Esophagus squamous epithelium (tissue), 5 donors: ENCODE data around the gene NHLH1. TPM values are rescaled to one million over a fixed set of nuclear protein-coding genes. Genes with fewer than 3 reads are reported as not detected.
A peak's percentile ranks its signal among the peaks of the same experiment; 100 is the strongest.

Source experiments
- DNase-seq: peaks from one replicate; lab custom pipeline; 2025; lab: John Stamatoyannopoulos, UW
- H3K27ac ChIP-seq, 4 donors: fragments of 200-600 bp; sonication (generic); one replicate each; pipeline ENCODE4 v1.5.1; 2016 to 2019; ENCODE audit warnings: mild to moderate bottlenecking in 1 of 4
- H3K27me3 ChIP-seq, 4 donors: fragments of 200-600 bp; sonication (generic); 1 replicate in 3 of 4; 2 replicates in 1 of 4; pipeline versions ENCODE4 v1.5.1 to v1.6.0; 2017 to 2021; ENCODE audit warnings: antibody characterized with exemption in 1 of 4
- H3K36me3 ChIP-seq, 3 donors: fragments of 200-600 bp; sonication (generic); one replicate each; pipeline ENCODE4 v1.5.1; 2016 to 2019
- H3K4me1 ChIP-seq, 3 donors: fragments of 200-600 bp; sonication (generic); one replicate each; pipeline ENCODE4 v1.5.1; 2017 to 2019
- H3K4me3 ChIP-seq, 4 donors: fragments of 200-600 bp; sonication (generic); 1 replicate in 3 of 4; 2 replicates in 1 of 4; pipeline ENCODE4 v1.5.1; 2016 to 2019; ENCODE audit warnings: mild to moderate bottlenecking in 2 of 4, moderate library complexity in 1 of 4
- H3K9me3 ChIP-seq, 3 donors: fragments of 200-600 bp; sonication (generic); one replicate each; pipeline ENCODE4 v1.5.1; 2016 to 2019
- CTCF ChIP-seq, 6 experiments: fragments of 450-650 bp in 4 of 6; fragments of 200-600 bp in 2 of 6; sonication (generic) in 2 of 6; IDR thresholded peaks; one replicate each; pipeline ENCODE4 v1.5.1; 2016 to 2019; ENCODE audit warnings: antibody characterized with exemption in 6 of 6, mild to moderate bottlenecking in 4 of 6, moderate library complexity in 4 of 6
- POLR2A ChIP-seq, 4 donors: fragments of 450-650 bp; IDR thresholded peaks; one replicate each; pipeline ENCODE4 v1.6.1; 2017; ENCODE audit warnings: antibody characterized with exemption in 4 of 4, mild to moderate bottlenecking in 4 of 4, moderate library complexity in 3 of 4
- WGBS, 2 donors: methylation state at CpG; one replicate each; pipeline ENCODE4 v1.1.5; 2018; 5-methylcytosine and 5-hydroxymethylcytosine counted together
- intact Hi-C: fragments of 100-400 bp; cut with DNase I; formaldehyde crosslinking; loops from one replicate; pipeline ENCODE4 v1.15.0; 2022
- total RNA-seq, 4 donors: library from RNA; depleted of rRNA; stranded (reverse); fragments of >200 nt; gene quantifications; one replicate each; pipeline ENCODE4 v1.1.0, GENCODE V29; 2016
- donor health status: DM: yes; HTN: yes; CAD: no.

Gene NHLH1
- total RNA-seq, 4 donors from 2014 or later, result 0.19 TPM; not detected in 3

- no peak for TF ChIP-seq POLR2A (IDR thresholded peaks at IDR 0.05)
- no peak for TF ChIP-seq CTCF (IDR thresholded peaks at IDR 0.05)
- Histone ChIP-seq H3K27ac (no peak overlapping the region), H3K4me1 (peaks cover 0 to 25% (median 3%) of the 10 kb centered on the region in 3 donors), H3K4me3 (no peak overlapping the region), H3K27me3 (peaks cover 0 to 21% (median 0%) of the 10 kb centered on the region in 4 donors), H3K36me3 (no peaks in the 10 kb centered on the region), H3K9me3 (no peaks in the 10 kb centered on the region)
- WGBS, 2 donors, result 83 to 87% methylated on average over 4 of the region's 4 CpGs
- DNase-seq, result no peak
- intact Hi-C loops, result no loop called here
Measured at GRCh38 chr1:160373696-160374095, 6.8 kb downstream of the NHLH1 start.

- H3K4me1 ChIP-seq, result peaks cover 0 to 25% (median 3%) of the 10 kb centered on the region in 3 donors
- no peak overlapping the region for H3K4me3 ChIP-seq
- peak overlapping the region in 3 of 4 donors; percentile 16 to 64 (median 44) for H3K27ac ChIP-seq
- H3K27me3 ChIP-seq, result peaks cover 0 to 21% (median 0%) of the 10 kb centered on the region in 4 donors
- no peak for DNase-seq
- intact Hi-C loops, result no loop called here
- 53 to 67% methylated on average over 1 to 6 of the region's 6 CpGs for WGBS, 2 donors
- no peaks in the 10 kb centered on the region for H3K36me3 ChIP-seq
- TF ChIP-seq CTCF (IDR thresholded peaks at IDR 0.05) (no peak), POLR2A (IDR thresholded peaks at IDR 0.05) (no peak)
- H3K9me3 ChIP-seq, result no peaks in the 10 kb centered on the region
Measured at GRCh38 chr1:160374306-160375110, 7.6 kb downstream of the NHLH1 start.

- WGBS, 2 donors, result 19 to 40% methylated on average over 8 to 9 of the region's 9 CpGs
- TF ChIP-seq POLR2A (IDR thresholded peaks at IDR 0.05), result no peak
- no peak for TF ChIP-seq CTCF (IDR thresholded peaks at IDR 0.05)
- peaks cover 0 to 25% (median 3%) of the 10 kb centered on the region in 3 donors for H3K4me1 ChIP-seq
- H3K36me3 ChIP-seq, result no peaks in the 10 kb centered on the region
- H3K27me3 ChIP-seq, result peaks cover 0 to 14% (median 0%) of the 10 kb centered on the region in 4 donors
- no peaks in the 10 kb centered on the region for H3K9me3 ChIP-seq
- no peak overlapping the region for H3K4me3 ChIP-seq
- intact Hi-C loops, result no loop called here
- no peak for DNase-seq
- peak overlapping the region in 2 of 4 donors; percentile 44 for H3K27ac ChIP-seq
Measured at GRCh38 chr1:160375788-160376524, 9.1 kb downstream of the NHLH1 start.

- H3K27ac ChIP-seq, result peak overlapping the region in 2 of 4 donors; percentile 44
- 9 to 10% methylated on average over 5 of the region's 5 CpGs for WGBS, 2 donors
Measured at GRCh38 chr1:160376525-160377131, 9.8 kb downstream of the NHLH1 start.

More at GRCh38 chr1:160376525-160377131, 9.8 kb downstream of the NHLH1 start:
- peaks cover 0 to 25% (median 3%) of the 10 kb centered on the region in 3 donors for H3K4me1 ChIP-seq
- no peaks in the 10 kb centered on the region for H3K36me3 ChIP-seq
- TF ChIP-seq POLR2A (IDR thresholded peaks at IDR 0.05), result no peak
- TF ChIP-seq CTCF (IDR thresholded peaks at IDR 0.05), result peak; percentile 69 to 92 (median 84)
- no peak for DNase-seq
- intact Hi-C loops, result no loop called here
- no peak overlapping the region for H3K4me3 ChIP-seq
- no peaks in the 10 kb centered on the region for H3K9me3 ChIP-seq
- H3K27me3 ChIP-seq, result peaks cover 0 to 7% (median 0%) of the 10 kb centered on the region in 4 donors
